Activated CD4-positive, alpha-beta T cell treated with anti-CD3 and anti-CD28 coated beads, Interleukin-10, Interleukin-2, amounts not matched to agents 100 ng/mL and 50 ng/mL, durations not matched to agents 16 hours and 8 hours (primary cell): ENCODE results near the gene RHOV.

ENCODE experiments used
- DNase-seq: peaks from one replicate; pipeline ENCODE4 v3.0.0-alpha.2; 2020

Gene RHOV

GRCh38 chr15:40843885-40844695 lies 29.9 kb downstream of the RHOV start, which contains the start of gene SPINT1:
Gene SPINT1, plus strand, starts transcription at chr15:40844048. Its CDS starts 507 bp downstream, at chr15:40844555.
- DNase-seq = peak; percentile 48

DNA sequence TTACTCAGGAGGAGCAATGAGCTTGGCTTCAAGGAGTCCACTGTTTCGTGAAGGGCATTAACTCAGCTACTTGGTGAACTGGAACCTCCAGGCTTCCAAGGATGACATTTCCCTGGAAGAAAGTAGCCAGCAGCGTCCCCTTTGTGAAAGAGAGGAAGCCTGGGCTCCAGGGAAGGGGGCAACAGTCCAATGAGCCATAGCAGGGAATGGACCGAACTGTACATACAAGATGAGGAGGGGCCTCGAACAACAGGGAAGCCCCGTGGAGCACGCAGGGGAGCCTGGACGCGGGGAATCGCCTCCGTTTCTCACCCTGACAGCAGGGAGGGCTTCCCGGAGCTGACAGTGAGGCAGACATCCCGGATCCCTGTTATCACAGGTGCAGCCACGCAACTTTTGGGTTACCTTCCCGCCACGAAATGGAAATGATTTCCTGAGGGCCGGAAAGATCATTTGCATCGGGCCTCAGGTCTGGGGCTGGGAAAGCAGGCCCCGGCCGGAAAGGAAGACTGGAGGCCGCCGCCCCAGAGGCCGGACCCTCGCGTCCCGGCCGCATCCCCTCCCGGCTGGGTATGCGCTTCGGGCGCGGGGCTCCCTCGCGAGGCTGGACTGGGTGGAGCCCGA lies 30.7 kb downstream of the RHOV start:
- no peak for DNase-seq

- no peak for DNase-seq
These were observed 32.3 kb downstream of the RHOV start for GRCh38 chr15:40841741-40842140.

DNA sequence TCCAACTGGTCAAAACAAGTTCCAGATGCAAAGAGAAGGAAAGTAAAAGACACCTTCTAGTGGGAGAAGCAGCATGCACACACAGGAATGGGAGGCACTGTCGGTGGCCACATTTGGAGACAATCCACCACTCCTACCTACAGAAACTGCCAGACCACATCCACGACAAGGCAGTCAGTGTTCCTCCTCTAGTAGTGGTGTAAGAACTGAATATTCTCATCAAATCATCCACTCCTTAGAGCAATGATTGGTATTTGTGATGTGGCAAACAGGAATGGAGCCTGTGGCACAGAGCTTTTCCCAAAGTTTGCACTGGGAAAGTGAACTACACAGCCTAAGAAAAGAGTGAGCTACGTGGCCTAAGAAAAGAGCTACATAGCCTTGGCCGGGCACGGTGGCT lies 35.3 kb downstream of the RHOV start:
- no peak for DNase-seq

DNA sequence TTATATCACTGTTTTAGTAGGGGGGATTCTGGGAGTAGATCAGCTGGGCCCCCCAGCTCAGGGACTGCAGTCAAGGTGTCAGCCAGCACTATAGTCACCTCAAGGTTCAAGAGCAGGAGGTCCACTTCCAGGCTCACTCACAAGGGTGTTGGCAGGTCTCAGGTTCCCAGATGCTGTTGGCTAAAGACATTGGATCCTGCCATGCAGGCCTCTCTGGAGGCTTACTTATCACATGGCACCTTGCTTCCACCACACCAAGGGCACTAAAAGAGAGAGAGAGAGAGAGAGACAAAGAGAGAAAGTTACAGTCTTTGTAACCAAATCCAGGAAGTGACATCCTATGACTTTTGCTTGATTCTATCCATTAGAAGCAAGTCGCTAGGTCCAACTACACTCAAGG lies 38.0 kb downstream of the RHOV start:
- DNase-seq = no peak

DNA sequence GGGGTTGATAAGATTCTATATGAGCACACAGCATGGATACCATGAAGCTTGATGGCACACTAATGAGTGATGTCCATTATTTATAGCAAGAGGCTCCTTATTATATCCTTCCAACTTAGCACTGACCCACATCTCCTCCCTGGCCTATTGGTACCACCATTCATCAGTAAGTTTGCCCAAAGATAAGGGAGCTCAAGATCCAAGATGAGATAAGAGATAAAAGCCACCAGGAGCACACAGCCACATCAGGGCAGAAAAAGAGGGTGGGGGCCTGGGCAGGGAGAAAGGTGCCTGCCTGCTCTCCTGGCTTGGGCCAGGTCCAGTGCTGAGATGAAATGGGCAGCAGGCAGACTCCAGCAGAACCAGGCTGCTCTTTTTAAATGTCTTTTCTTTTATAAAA lies 41.1 kb downstream of the RHOV start:
- no peak for DNase-seq

DNA sequence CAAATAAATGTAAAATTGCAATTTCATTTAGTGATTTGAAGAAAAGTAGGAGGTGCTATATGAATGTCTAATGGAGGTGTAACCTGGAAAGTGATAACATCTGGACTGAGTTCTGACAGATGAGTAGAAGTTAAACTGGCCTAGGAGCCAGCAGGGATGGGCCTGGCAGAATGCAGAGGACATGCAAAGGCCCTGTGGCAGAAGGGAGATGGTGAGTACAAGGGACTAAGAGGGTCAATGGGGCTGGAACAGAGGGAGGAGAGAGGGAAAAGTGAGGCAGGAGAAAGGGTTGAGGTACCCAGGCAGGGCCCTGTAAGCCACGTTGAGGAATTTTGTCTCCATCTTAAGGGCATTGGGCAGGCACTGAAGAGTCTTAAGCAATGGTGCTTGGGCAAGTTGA lies 42.2 kb downstream of the RHOV start:
- no peak for DNase-seq

DNA sequence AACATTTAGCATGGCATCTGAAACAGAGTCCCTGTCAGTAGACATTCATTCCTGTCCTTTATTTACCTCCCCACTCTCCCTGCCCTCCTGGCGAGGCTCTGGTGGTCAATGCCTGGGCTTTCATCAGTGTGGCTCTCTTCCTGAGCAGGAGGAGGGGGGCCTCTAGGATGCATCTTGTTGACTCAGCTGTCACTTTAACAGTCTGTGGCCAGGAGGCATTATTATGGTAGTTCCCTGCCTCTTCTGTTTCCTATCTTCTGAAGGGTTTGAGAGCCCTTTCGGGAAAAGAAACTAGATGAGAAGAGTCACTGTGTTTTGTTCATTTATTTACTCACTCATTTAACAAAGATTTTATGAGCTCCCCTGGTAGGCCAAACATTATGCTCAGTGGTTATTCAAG lies 43.1 kb downstream of the RHOV start:
- no peak for DNase-seq

DNA sequence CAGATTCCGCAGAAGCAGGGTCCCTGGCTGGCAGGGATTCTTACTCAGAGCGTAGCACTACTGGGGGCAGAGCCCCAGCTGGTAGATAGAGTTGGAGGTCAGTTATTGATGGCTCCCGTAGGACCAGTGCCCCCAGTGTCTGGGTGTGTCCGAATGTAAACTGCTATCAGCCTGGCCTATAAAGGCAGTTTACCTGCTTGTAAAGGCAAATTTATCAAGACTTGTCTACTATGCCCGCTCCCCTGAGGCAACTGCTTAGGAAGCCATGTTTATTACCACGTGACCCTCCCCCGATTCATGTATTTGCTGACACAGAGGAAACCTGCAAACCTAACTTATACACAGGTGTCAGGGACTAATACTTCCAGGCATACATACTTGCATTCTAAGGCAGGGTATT lies 44.9 kb downstream of the RHOV start:
- DNase-seq = no peak

GRCh38 chr15:40828447-40829036 lies 45.5 kb downstream of the RHOV start, which contains the start of gene PPP1R14D:
Gene PPP1R14D, minus strand, starts transcription at chr15:40828708. Its CDS starts 67 bp downstream, at chr15:40828641.
- DNase-seq = no peak

- DNase-seq = no peak
These were observed 47.5 kb downstream of the RHOV start for GRCh38 chr15:40826423-40827075.

DNA sequence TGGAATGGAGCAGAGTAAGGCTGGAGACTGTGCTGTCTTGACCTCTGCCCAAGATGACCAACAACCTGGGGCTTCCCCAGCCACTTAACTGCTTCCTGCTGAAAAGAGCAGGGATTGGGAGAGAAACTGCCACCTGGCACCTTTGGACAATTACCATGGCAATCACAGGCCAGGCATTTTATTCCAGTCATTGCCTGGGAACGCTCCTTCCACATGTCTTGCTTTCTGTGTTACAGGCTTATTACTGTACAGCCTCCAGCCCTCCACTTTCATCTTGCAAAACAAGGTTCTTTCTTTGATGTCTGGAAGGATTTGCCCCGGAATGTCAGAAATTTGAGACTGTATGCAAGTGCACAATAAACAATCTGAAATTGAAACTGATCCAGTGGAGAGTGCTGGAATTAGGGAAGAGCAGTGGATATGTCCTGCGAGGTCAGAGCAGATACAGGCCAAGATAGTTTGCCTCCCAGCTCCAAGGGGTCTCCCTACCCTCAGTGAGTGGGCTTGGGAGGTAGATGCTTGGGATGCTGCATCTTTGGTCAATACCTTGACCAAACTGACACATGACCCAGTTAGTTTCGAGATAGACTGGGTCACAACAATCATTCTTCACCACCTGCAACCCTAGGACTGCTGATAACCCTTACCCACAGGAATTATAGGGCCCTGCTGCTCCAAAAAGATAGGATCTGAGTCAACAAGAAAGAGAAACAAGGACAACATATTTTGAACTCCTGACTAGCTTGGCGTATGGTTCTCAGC lies 48.2 kb downstream of the RHOV start:
- no peak for DNase-seq

DNA sequence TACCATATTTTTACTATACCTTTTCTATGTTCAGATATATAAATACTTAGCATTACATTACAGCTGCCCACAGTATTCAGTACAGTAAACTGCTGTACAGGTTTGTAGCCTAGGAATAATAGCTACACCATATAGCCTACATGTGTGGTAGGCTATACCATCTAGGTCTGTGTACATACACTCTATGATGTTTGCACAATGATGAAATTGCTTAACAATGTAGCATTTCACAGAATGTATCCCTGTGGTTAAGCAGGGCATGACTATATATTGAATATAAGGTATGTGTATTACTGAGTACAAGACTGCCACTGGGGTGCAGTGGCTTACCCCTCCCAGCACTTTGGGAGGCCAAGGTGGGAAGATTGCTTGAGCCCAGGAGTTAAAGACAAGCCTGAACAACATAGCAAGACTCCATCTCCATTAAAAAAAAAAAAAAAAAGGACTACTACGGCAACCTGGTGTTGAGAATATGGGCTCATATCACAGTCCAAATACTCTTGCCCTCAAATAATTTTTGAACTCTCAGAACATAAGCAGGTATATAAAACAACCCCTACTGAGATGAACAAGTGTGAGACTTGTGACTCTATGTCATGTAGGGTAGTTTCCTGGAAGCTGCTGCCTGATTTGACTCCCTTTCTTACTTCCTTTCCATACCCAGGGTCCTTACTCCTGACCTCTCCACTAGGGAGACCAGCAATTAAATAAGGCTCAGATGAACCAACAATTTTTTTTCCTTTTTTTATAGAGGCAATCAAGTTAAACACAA lies 50.3 kb downstream of the RHOV start:
- DNase-seq = peak; percentile 28
